IMR-90 (cell line): ENCODE results near the gene UST. TPM values are rescaled to one million over a fixed set of nuclear protein-coding genes. Genes with fewer than 3 reads are reported as not detected.
A peak's percentile ranks its signal among the peaks of the same experiment; 100 is the strongest.

ENCODE experiments used
- ATAC-seq: fragments of 200-7000 bp; cut with Tn5 transposase; 2 replicates; pipeline ENCODE4 v1.9.1; 2020; ENCODE audit warnings: low read depth, mild to moderate bottlenecking, moderate library complexity
- BruUV-seq: library from RNA; stranded (reverse); fragments of 400-500 nt; replicated peaks from 2 replicates; lab custom pipeline; 2021; lab: Mats Ljungman, UMichigan
- CTCF ChIA-PET: fragments of 300-600 bp; formaldehyde crosslinking; extraction: SDS; loops from one replicate; lab custom pipeline; 2021; ENCODE audit warnings: antibody characterized with exemption; lab: Yijun Ruan, JAX
- POLR2A ChIA-PET: fragments of 300-600 bp; sonication (Branson Sonifier 250); formaldehyde crosslinking; loops from one replicate; lab custom pipeline; 2022; ENCODE audit warnings: antibody characterized with exemption; ENCODE audit not compliant: unreplicated experiment; lab: Charles Lee
- DNase-seq: peaks from one replicate; pipeline ENCODE4 v3.0.0; 2013
- H2AFZ ChIP-seq: replicated peaks from 2 replicates; pipeline ENCODE3; 2013; ENCODE audit warnings: low read length, mild to moderate bottlenecking; ENCODE audit not compliant: poor library complexity
- H2AK5ac ChIP-seq: 2 replicates; pipeline ENCODE4 v1.6.1; 2013; ENCODE audit warnings: low read depth, low read length, inconsistent platforms
- H2AK9ac ChIP-seq: replicated peaks from 2 replicates; pipeline ENCODE3; 2013; ENCODE audit warnings: mild to moderate bottlenecking, low read depth, low read length, moderate library complexity; ENCODE audit not compliant: poor library complexity
- H2BK120ac ChIP-seq: 2 replicates; pipeline ENCODE4 v1.6.1; 2013; ENCODE audit warnings: low read depth, low read length, inconsistent platforms
- H2BK15ac ChIP-seq: 3 replicates; pipeline ENCODE4 v1.6.1; 2013; ENCODE audit warnings: low read depth, low read length, inconsistent platforms
- H2BK20ac ChIP-seq: 2 replicates; pipeline ENCODE4 v1.6.1; 2013; ENCODE audit warnings: low read depth, mild to moderate bottlenecking, inconsistent platforms, low read length, moderate library complexity
- H2BK5ac ChIP-seq: 2 replicates; pipeline ENCODE4 v1.6.1; 2013; ENCODE audit warnings: mild to moderate bottlenecking, low read depth, low read length, inconsistent platforms; ENCODE audit not compliant: poor library complexity, severe bottlenecking
- H3K14ac ChIP-seq: replicated peaks from 2 replicates; pipeline ENCODE4 v1.6.1; 2013; ENCODE audit warnings: low read depth, low read length, inconsistent platforms
- H3K18ac ChIP-seq: 2 replicates; pipeline ENCODE4 v1.6.1; 2013; ENCODE audit warnings: low read depth, low read length, control low read depth
- H3K23ac ChIP-seq: 2 replicates; pipeline ENCODE4 v1.6.1; 2013; ENCODE audit warnings: low read depth, low read length, inconsistent platforms
- H3K27ac ChIP-seq: 2 replicates; pipeline ENCODE4 v1.5.1; 2013; ENCODE audit warnings: mild to moderate bottlenecking, control low read depth, low read length; ENCODE audit not compliant: insufficient read depth
- H3K27me3 ChIP-seq: 2 replicates; pipeline ENCODE4 v1.6.1; 2013; ENCODE audit warnings: low read length; ENCODE audit not compliant: control insufficient read depth, insufficient read depth
- H3K36me3 ChIP-seq: 2 replicates; pipeline ENCODE4 v1.6.1; 2013; ENCODE audit warnings: low read length, mixed read lengths; ENCODE audit not compliant: control insufficient read depth, insufficient read depth
- H3K4ac ChIP-seq: 2 replicates; pipeline ENCODE4 v1.6.1; 2013; ENCODE audit warnings: low read depth, low read length, inconsistent platforms
- H3K4me1 ChIP-seq: 2 replicates; pipeline ENCODE4 v1.6.1; 2013; ENCODE audit warnings: low read length, mixed read lengths; ENCODE audit not compliant: control insufficient read depth, insufficient read depth
- H3K4me2 ChIP-seq: 2 replicates; pipeline ENCODE4 v1.6.1; 2013; ENCODE audit warnings: low read depth, mild to moderate bottlenecking, control low read depth, low read length, moderate library complexity
- H3K4me3 ChIP-seq: 2 replicates; pipeline ENCODE4 v1.5.1; 2013; ENCODE audit warnings: low read depth, mild to moderate bottlenecking, control low read depth, low read length, moderate library complexity; ENCODE audit not compliant: insufficient read depth
- H3K56ac ChIP-seq: 2 replicates; pipeline ENCODE4 v1.6.1; 2013; ENCODE audit warnings: low read length, inconsistent platforms; ENCODE audit not compliant: insufficient read depth; ENCODE audit errors: extremely low read depth
- H3K79me1 ChIP-seq, 2 experiments: 2 replicates each; pipeline ENCODE4 v1.6.1; 2013; ENCODE audit warnings: low read length in 2 of 2, inconsistent platforms in 1 of 2, low read depth in 1 of 2
- H3K9ac ChIP-seq: 2 replicates; pipeline ENCODE4 v1.6.1; 2013; ENCODE audit warnings: low read depth, low read length, control low read depth
- H3K9me1 ChIP-seq: 2 replicates; pipeline ENCODE4 v1.6.1; 2013; ENCODE audit warnings: low read length, inconsistent platforms; ENCODE audit not compliant: insufficient read depth
- H3K9me3 ChIP-seq: 2 replicates; pipeline ENCODE4 v1.6.1; 2013; ENCODE audit warnings: low read length; ENCODE audit not compliant: control insufficient read depth, insufficient read depth
- H4K20me1 ChIP-seq: 2 replicates; pipeline ENCODE4 v1.6.1; 2013; ENCODE audit warnings: low read length, inconsistent platforms; ENCODE audit not compliant: insufficient read depth
- H4K5ac ChIP-seq: 2 replicates; pipeline ENCODE4 v1.6.1; 2013; ENCODE audit warnings: mild to moderate bottlenecking, low read depth, low read length, control low read depth
- H4K8ac ChIP-seq, 2 experiments: 2 replicates each; pipeline ENCODE4 v1.6.1; 2013; ENCODE audit warnings: low read depth in 2 of 2, low read length in 2 of 2, control low read depth in 1 of 2, inconsistent platforms in 1 of 2
- H4K91ac ChIP-seq: 2 replicates; pipeline ENCODE4 v1.6.1; 2013; ENCODE audit warnings: low read depth, low read length, inconsistent platforms; ENCODE audit not compliant: insufficient read depth
- CHD1 ChIP-seq: IDR thresholded peaks from 2 replicates; pipeline ENCODE4 v1.6.1; 2012; ENCODE audit warnings: low read depth, low read length, improper control_type of control experiment
- FOS ChIP-seq: fragments of 150-350 bp; IDR thresholded peaks from 2 replicates; pipeline ENCODE4 v1.6.1; 2016; ENCODE audit warnings: low read depth, low read length
- NFE2L2 ChIP-seq: fragments of 150-350 bp; IDR thresholded peaks from 2 replicates; pipeline ENCODE4 v1.6.1; 2016; ENCODE audit warnings: low read depth, mild to moderate bottlenecking, low read length
- RCOR1 ChIP-seq: IDR thresholded peaks from 2 replicates; pipeline ENCODE4 v1.6.1; 2012; ENCODE audit warnings: mild to moderate bottlenecking, low read length, improper control_type of control experiment; ENCODE audit not compliant: insufficient replicate concordance
- WGBS, 2 experiments: methylation state at CpG; one replicate each; pipeline versions ENCODE4 v1.1.5 to v1.1.7; 2013; ENCODE audit warnings: missing lambda C conversion rate in 2 of 2; ENCODE audit not compliant: insufficient read length in 1 of 2; ENCODE audit errors: extremely low coverage in 2 of 2; 5-methylcytosine and 5-hydroxymethylcytosine counted together
- dilution Hi-C: fragments of 300-500 bp; cut with HindIII; formaldehyde crosslinking; loops from one replicate; pipeline ENCODE4 v1.14.3; 2018; ENCODE audit warnings: low sequenced_read_pairs; ENCODE audit not compliant: unreplicated experiment
- in situ Hi-C: fragments of 300-500 bp; cut with MboI; formaldehyde crosslinking; loops from 3 replicates; pipeline ENCODE4 v1.14.3; 2019; ENCODE audit warnings: low sequenced_read_pairs, inconsistent platforms, mixed read lengths
- intact Hi-C: fragments of 100-400 bp; cut with micrococcal nuclease; formaldehyde crosslinking; loops from 2 replicates; pipeline ENCODE4 v1.10.0; 2022
- polyA plus RNA-seq, 3 experiments: library from polyadenylated mRNA; depleted of rRNA; stranded (reverse); fragments of >200 nt; gene quantifications; 2 replicates each; pipeline ENCODE4 v1.2.3, GENCODE V29; 2012; ENCODE audit warnings: low replicate concordance in 1 of 3
- total RNA-seq: library from RNA; depleted of rRNA; stranded (reverse); fragments of >200 nt; gene quantifications from 2 replicates; pipeline ENCODE4 v1.2.3, GENCODE V29; 2012
- TF ChIP-seq, protein P1 (sequence below): conservative IDR thresholded peaks from 2 replicates; pipeline ENCODE4 v1.5.1; 2012; ENCODE audit warnings: mild to moderate bottlenecking, low read depth, low read length, improper control_type of control experiment
- TF ChIP-seq, protein P2 (sequence below): fragments of 150-350 bp; IDR thresholded peaks from 2 replicates; pipeline ENCODE4 v1.6.1; 2017; ENCODE audit warnings: mild to moderate bottlenecking, antibody characterized with exemption, low read length, low read depth

Gene UST
- total and polyA plus RNA-seq, 2 of the 4 experiments (the other 2 are of a cell fraction): 7.7 to 13.8 TPM

DNA sequence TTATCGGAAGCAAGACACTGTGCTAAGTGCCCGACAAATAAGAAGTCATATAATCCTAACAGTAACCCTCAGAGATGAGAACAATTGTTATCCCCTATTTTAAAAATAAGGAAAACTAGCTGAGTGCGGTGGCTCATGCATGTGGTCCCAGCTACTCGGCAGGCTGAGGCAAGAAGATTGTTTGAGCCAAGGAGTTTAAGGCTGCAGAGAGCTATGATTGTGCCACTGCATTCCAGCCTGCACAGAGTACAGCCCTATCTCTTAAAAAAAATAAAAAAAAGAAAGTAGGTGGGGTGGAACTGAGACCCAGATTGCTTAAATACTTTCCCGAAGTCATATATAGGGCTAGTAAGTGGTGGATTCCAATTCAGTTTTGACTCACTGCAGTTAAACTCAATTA lies 84.7 kb downstream of the UST start:
- ChIA-PET POLR2A (no interaction called here), CTCF (no interaction called here)
- H4K8ac ChIP-seq: no peak overlapping the region
- no peaks in the 10 kb centered on the region for H3K9me3 ChIP-seq
- no peak overlapping the region for H4K91ac ChIP-seq
- H2BK120ac ChIP-seq: no peak overlapping the region
- TF ChIP-seq, protein P1, sequence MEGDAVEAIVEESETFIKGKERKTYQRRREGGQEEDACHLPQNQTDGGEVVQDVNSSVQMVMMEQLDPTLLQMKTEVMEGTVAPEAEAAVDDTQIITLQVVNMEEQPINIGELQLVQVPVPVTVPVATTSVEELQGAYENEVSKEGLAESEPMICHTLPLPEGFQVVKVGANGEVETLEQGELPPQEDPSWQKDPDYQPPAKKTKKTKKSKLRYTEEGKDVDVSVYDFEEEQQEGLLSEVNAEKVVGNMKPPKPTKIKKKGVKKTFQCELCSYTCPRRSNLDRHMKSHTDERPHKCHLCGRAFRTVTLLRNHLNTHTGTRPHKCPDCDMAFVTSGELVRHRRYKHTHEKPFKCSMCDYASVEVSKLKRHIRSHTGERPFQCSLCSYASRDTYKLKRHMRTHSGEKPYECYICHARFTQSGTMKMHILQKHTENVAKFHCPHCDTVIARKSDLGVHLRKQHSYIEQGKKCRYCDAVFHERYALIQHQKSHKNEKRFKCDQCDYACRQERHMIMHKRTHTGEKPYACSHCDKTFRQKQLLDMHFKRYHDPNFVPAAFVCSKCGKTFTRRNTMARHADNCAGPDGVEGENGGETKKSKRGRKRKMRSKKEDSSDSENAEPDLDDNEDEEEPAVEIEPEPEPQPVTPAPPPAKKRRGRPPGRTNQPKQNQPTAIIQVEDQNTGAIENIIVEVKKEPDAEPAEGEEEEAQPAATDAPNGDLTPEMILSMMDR: no peak
- no peak for TF ChIP-seq FOS
- TF ChIP-seq, protein P2, sequence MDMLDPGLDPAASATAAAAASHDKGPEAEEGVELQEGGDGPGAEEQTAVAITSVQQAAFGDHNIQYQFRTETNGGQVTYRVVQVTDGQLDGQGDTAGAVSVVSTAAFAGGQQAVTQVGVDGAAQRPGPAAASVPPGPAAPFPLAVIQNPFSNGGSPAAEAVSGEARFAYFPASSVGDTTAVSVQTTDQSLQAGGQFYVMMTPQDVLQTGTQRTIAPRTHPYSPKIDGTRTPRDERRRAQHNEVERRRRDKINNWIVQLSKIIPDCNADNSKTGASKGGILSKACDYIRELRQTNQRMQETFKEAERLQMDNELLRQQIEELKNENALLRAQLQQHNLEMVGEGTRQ: no peak
- no peak for TF ChIP-seq CHD1
- no peak for TF ChIP-seq RCOR1
- TF ChIP-seq NFE2L2: no peak
- intact Hi-C loops: loop anchor here (10.0 kb wide), 1 partner anchor 257 kb away; no protein-coding TSS in a partner anchor
- no peak overlapping the region for H2BK15ac ChIP-seq
- ATAC-seq: peak; percentile 61
- H3K27ac ChIP-seq: no peak overlapping the region
- no peak overlapping the region for H3K9ac ChIP-seq
- H3K4me3 ChIP-seq: no peak overlapping the region
- no peaks in the 10 kb centered on the region for H3K27me3 ChIP-seq
- no TSS peak for BruUV-seq
- H2AK5ac ChIP-seq: no peak overlapping the region
- no CpG with 5 or more reads among the region's 5 CpGs for WGBS, 2 experiments
- peaks cover 8 to 23% of the 10 kb centered on the region in 2 experiments for H3K79me1 ChIP-seq
- no peak overlapping the region for H3K4ac ChIP-seq
- H3K14ac ChIP-seq: no peak overlapping the region
- no peak overlapping the region for H3K4me2 ChIP-seq
- H2BK5ac ChIP-seq: no peak overlapping the region
- no peak overlapping the region for H3K18ac ChIP-seq
- DNase-seq: peak; percentile 50
- peaks cover 7% of the 10 kb centered on the region for H3K4me1 ChIP-seq
- H2AK9ac ChIP-seq: no peak overlapping the region
- H4K5ac ChIP-seq: no peak overlapping the region
- H2BK20ac ChIP-seq: no peak overlapping the region
- H3K36me3 ChIP-seq: no peaks in the 10 kb centered on the region
- dilution Hi-C loops: no loop called here
- no peak overlapping the region for H3K56ac ChIP-seq
- peaks cover 5% of the 10 kb centered on the region for H3K9me1 ChIP-seq
- H3K23ac ChIP-seq: no peak overlapping the region
- H4K20me1 ChIP-seq: peaks cover 12% of the 10 kb centered on the region; the same call in 1 of the 2 replicates
- H2AFZ ChIP-seq: no peak overlapping the region
- in situ Hi-C loops: no loop called here
